OCI-LY3 (cell line): ENCODE measurements around the gene ACSF3.

Source experiments
- CTCF ChIP-seq: fragments of 200-600, 300-600 bp; sonication (generic); IDR thresholded peaks from 2 replicates; pipeline ENCODE4 v1.5.1; 2014; ENCODE audit warnings: antibody characterized with exemption, low read length, low read depth
- EZH2phosphoT487 ChIP-seq: fragments of 200-600 bp; shearing (Covaris generic); IDR thresholded peaks from 2 replicates; pipeline ENCODE4 v1.6.1; 2018; ENCODE audit warnings: antibody characterized with exemption, mixed run types, low read depth

- no peak for TF ChIP-seq CTCF
- no peak for TF ChIP-seq EZH2phosphoT487
These were observed 714 bp downstream of the ACSF3 start for GRCh38 chr16:89094252-89094879.
